ENCODE measurements around the gene BICD1.

BICD1 gene

DNA sequence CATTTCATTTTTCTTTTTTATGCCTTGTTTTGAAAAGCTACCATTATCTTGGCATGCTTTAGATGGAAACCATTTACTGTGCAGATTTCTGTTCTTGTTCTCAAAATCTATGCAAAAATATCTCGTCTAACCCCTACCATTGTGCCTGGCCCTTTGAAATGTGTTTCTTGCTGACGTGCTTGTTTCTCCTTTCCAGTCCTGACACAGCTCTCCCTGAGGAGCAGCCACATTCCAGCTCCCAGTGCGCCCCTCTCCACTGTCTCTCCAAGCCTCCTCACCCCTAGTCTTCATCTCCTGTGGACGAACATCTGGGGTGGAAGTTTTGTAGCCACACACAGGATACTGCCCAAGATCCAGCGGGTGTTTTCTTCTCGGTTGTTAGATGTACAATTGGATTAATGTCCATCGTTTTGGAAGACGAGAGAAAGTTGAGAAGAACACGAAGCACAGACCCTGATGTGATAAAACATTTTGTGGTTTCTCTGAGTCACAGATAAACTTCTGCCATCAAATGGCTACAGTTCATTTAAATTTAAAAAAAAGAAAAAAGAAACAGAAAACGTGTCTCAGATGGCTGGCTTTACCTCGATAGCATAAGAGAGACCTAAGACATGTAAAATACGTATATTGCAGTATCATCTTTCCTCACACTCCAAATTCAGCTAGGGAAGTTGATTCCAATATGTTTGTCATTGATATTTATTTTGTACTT, 270.9 kb downstream of the BICD1 start:
- Histone ChIP-seq H3K27me3 (ENCODE audit: insufficient read depth, poor library complexity, severe bottlenecking) (no peaks in the 10 kb centered on the region), H3K4me3 (replicated peaks; ENCODE audit: insufficient read depth, low read length) (no peak overlapping the region), H3K27ac (replicated peaks) (no peak overlapping the region)
- TF ChIP-seq SPI1 (IDR thresholded peaks at IDR 0.05; ENCODE audit: borderline replicate concordance, low read depth) (no peak), POLR2AphosphoS5 (IDR thresholded peaks at IDR 0.05; ENCODE audit: low read depth) (no peak), GABPA (IDR thresholded peaks at IDR 0.05; ENCODE audit: low read depth) (no peak)
- TF ChIP-seq, protein P1, sequence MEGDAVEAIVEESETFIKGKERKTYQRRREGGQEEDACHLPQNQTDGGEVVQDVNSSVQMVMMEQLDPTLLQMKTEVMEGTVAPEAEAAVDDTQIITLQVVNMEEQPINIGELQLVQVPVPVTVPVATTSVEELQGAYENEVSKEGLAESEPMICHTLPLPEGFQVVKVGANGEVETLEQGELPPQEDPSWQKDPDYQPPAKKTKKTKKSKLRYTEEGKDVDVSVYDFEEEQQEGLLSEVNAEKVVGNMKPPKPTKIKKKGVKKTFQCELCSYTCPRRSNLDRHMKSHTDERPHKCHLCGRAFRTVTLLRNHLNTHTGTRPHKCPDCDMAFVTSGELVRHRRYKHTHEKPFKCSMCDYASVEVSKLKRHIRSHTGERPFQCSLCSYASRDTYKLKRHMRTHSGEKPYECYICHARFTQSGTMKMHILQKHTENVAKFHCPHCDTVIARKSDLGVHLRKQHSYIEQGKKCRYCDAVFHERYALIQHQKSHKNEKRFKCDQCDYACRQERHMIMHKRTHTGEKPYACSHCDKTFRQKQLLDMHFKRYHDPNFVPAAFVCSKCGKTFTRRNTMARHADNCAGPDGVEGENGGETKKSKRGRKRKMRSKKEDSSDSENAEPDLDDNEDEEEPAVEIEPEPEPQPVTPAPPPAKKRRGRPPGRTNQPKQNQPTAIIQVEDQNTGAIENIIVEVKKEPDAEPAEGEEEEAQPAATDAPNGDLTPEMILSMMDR (IDR thresholded peaks at IDR 0.05; ENCODE audit: insufficient read depth, low read length) = no peak
- TF ChIP-seq, protein P2, sequence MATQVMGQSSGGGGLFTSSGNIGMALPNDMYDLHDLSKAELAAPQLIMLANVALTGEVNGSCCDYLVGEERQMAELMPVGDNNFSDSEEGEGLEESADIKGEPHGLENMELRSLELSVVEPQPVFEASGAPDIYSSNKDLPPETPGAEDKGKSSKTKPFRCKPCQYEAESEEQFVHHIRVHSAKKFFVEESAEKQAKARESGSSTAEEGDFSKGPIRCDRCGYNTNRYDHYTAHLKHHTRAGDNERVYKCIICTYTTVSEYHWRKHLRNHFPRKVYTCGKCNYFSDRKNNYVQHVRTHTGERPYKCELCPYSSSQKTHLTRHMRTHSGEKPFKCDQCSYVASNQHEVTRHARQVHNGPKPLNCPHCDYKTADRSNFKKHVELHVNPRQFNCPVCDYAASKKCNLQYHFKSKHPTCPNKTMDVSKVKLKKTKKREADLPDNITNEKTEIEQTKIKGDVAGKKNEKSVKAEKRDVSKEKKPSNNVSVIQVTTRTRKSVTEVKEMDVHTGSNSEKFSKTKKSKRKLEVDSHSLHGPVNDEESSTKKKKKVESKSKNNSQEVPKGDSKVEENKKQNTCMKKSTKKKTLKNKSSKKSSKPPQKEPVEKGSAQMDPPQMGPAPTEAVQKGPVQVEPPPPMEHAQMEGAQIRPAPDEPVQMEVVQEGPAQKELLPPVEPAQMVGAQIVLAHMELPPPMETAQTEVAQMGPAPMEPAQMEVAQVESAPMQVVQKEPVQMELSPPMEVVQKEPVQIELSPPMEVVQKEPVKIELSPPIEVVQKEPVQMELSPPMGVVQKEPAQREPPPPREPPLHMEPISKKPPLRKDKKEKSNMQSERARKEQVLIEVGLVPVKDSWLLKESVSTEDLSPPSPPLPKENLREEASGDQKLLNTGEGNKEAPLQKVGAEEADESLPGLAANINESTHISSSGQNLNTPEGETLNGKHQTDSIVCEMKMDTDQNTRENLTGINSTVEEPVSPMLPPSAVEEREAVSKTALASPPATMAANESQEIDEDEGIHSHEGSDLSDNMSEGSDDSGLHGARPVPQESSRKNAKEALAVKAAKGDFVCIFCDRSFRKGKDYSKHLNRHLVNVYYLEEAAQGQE (IDR thresholded peaks at IDR 0.05; ENCODE audit: insufficient replicate concordance, low read depth) = no peak
- DNase-seq (ENCODE audit: low read depth in 1 of 2, low spot score in 1 of 2) = no peak

DNA sequence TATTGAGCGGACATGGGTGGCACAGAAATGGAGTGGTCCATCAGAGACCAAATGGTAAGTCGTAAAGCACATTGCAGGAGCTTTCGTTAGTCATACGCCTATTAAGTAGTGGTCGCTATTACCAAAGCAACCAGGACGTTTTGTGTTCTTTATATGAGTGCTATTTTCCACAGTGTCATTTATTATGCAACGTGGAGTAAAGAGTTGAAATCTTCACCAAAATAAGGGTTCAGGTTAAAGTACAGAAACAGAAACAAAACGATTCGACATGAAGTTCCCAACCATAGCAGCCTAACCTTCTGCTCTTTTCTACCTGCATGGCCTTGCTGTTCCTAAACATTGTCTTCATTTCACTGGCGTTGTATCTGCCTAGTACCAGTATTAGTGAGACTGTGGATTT, 272.6 kb downstream of the BICD1 start:
- no peak for DNase-seq (ENCODE audit: low read depth in 1 of 2, low spot score in 1 of 2)
- TF ChIP-seq, protein P1 (IDR thresholded peaks at IDR 0.05; ENCODE audit: insufficient read depth, low read length) = no peak
- no peak for TF ChIP-seq GABPA (IDR thresholded peaks at IDR 0.05; ENCODE audit: low read depth)
- TF ChIP-seq SPI1 (IDR thresholded peaks at IDR 0.05; ENCODE audit: borderline replicate concordance, low read depth) = no peak
- no peak for TF ChIP-seq POLR2AphosphoS5 (IDR thresholded peaks at IDR 0.05; ENCODE audit: low read depth)
- TF ChIP-seq, protein P2 (IDR thresholded peaks at IDR 0.05; ENCODE audit: insufficient replicate concordance, low read depth) = no peak
- H3K27ac ChIP-seq (replicated peaks) = no peak overlapping the region
- H3K27me3 ChIP-seq (ENCODE audit: insufficient read depth, poor library complexity, severe bottlenecking) = no peaks in the 10 kb centered on the region
- no peak overlapping the region for H3K4me3 ChIP-seq (replicated peaks; ENCODE audit: insufficient read depth, low read length)

DNA sequence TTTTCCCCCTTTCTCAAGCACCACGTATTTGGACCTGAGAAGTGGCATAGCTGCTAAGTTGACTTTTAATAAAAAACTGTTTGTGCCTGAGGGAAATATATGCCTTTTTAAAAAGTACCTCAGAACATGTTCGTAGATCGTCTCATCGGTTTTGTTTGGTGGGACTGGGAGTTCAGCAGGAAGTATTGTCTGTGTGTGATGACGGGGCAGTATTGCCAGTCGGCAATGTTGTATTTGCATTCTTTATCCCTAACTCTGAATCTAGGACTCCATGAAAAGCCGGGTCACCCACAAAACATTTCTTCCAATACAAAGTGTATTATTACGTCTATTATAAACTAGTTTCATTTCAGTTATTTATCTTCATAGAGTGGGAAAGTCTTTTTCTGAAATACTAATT, 273.0 kb downstream of the BICD1 start:
- TF ChIP-seq, protein P2 (IDR thresholded peaks at IDR 0.05; ENCODE audit: insufficient replicate concordance, low read depth) = no peak
- TF ChIP-seq POLR2AphosphoS5 (IDR thresholded peaks at IDR 0.05; ENCODE audit: low read depth) = no peak
- TF ChIP-seq SPI1 (IDR thresholded peaks at IDR 0.05; ENCODE audit: borderline replicate concordance, low read depth) = no peak
- no peak for TF ChIP-seq GABPA (IDR thresholded peaks at IDR 0.05; ENCODE audit: low read depth)
- TF ChIP-seq, protein P1 (IDR thresholded peaks at IDR 0.05; ENCODE audit: insufficient read depth, low read length) = no peak
- no peaks in the 10 kb centered on the region for H3K27me3 ChIP-seq (ENCODE audit: insufficient read depth, poor library complexity, severe bottlenecking)
- H3K4me3 ChIP-seq (replicated peaks; ENCODE audit: insufficient read depth, low read length) = no peak overlapping the region
- no peak for DNase-seq (ENCODE audit: low read depth in 1 of 2, low spot score in 1 of 2)
- no peak overlapping the region for H3K27ac ChIP-seq (replicated peaks)

All from HL-60 (cell line).